ENCODE data around the gene SCN1A. TPM values are rescaled to one million over a fixed set of nuclear protein-coding genes. Genes with fewer than 3 reads are reported as not detected.

SCN1A gene
- total and polyA plus RNA-seq, 2 donors (not counting 3 experiments of a cell fraction or from before 2014, with no cell fraction given): not detected

DNA sequence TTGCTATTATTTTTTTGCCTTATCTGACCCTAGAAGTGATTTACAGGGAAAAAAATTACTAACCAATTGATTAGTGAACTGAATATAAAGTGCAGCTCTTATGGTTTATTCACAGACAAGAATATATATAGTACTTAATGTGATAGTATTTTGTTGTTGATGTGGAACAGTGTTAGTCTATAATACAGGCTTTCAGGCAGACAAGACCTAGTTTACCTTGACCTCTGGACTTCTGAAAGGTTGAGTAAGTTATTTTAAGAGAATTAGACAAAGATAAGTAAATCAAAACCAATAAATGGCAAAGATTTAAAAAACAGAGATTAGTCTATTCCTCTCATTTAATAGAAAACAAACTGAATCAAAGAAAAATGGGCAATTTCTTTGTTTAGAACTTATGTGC lies 46.0 kb downstream of the SCN1A start:
- dilution Hi-C loops (cut with MboI; ENCODE audit: extremely low pct_ligation_motif_present, low sequenced_read_pairs): no loop called here

More for the DNA sequence above, 46.0 kb downstream of the SCN1A start:
- no peak for DNase-seq (ENCODE audit: low read depth, low spot score)
- no peaks in the 10 kb centered on the region for H3K9me1 ChIP-seq (replicated peaks; ENCODE audit: control insufficient read depth, extremely low read depth, insufficient read depth, low read length)
- ChIA-PET POLR2A (no interaction called here), CTCF (interaction anchor here (2.3 to 3.2 kb wide), 2 partner anchors 13 to 25 kb away, joined by 5 to 14 read pairs; no protein-coding TSS in a partner anchor)
- BruUV-seq (replicated peaks): no TSS peak
- H3K9ac ChIP-seq (replicated peaks; ENCODE audit: extremely low read depth, insufficient read depth, low read length): no peak overlapping the region
- no peak overlapping the region for H3K4me3 ChIP-seq (replicated peaks in 1 of 3; ENCODE audit: insufficient read depth in 1 of 3, low read depth in 1 of 3, low read length in 3 of 3)
- no peak overlapping the region for H3K27ac ChIP-seq (ENCODE audit: insufficient read depth, low read depth, low read length)
- no peaks in the 10 kb centered on the region for H3K9me3 ChIP-seq (replicated peaks; ENCODE audit: control insufficient read depth, insufficient read depth, low read length)
- no peaks in the 10 kb centered on the region for H3K27me3 ChIP-seq (ENCODE audit: control insufficient read depth in 2 of 2, insufficient read depth in 2 of 2, low read length in 2 of 2)
- TF ChIP-seq FOS (IDR thresholded peaks at IDR 0.05; ENCODE audit: borderline replicate concordance, insufficient read depth, low read length) (no peak), EZH2 (IDR thresholded peaks at IDR 0.05; ENCODE audit: borderline replicate concordance, low read depth, low read length, severe bottlenecking) (no peak), GATA2 (IDR thresholded peaks at IDR 0.05; ENCODE audit: insufficient read depth, insufficient read length, low read depth, low read length) (no peak), POLR2AphosphoS5 (IDR thresholded peaks at IDR 0.05; ENCODE audit: insufficient read depth, low read depth, low read length) (no peak), MYC (IDR thresholded peaks at IDR 0.05; ENCODE audit: low read depth, low read length) (no peak), JUN (IDR thresholded peaks at IDR 0.05; ENCODE audit: borderline replicate concordance, insufficient read depth, insufficient read length, low read depth) (no peak), POLR2A (IDR thresholded peaks at IDR 0.05; ENCODE audit: low read depth, low read length) (no peak)
- TF ChIP-seq, protein P1, sequence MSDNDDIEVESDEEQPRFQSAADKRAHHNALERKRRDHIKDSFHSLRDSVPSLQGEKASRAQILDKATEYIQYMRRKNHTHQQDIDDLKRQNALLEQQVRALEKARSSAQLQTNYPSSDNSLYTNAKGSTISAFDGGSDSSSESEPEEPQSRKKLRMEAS (IDR thresholded peaks at IDR 0.05; ENCODE audit: insufficient read depth, insufficient read length): no peak
- TF ChIP-seq, protein P2, sequence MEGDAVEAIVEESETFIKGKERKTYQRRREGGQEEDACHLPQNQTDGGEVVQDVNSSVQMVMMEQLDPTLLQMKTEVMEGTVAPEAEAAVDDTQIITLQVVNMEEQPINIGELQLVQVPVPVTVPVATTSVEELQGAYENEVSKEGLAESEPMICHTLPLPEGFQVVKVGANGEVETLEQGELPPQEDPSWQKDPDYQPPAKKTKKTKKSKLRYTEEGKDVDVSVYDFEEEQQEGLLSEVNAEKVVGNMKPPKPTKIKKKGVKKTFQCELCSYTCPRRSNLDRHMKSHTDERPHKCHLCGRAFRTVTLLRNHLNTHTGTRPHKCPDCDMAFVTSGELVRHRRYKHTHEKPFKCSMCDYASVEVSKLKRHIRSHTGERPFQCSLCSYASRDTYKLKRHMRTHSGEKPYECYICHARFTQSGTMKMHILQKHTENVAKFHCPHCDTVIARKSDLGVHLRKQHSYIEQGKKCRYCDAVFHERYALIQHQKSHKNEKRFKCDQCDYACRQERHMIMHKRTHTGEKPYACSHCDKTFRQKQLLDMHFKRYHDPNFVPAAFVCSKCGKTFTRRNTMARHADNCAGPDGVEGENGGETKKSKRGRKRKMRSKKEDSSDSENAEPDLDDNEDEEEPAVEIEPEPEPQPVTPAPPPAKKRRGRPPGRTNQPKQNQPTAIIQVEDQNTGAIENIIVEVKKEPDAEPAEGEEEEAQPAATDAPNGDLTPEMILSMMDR (IDR thresholded peaks at IDR 0.05; ENCODE audit: extremely low read depth in 1 of 2, insufficient read depth in 1 of 2, low read depth in 1 of 2, low read length in 2 of 2): no peak
- FAIRE-seq: no peak
- no peaks in the 10 kb centered on the region for H3K79me2 ChIP-seq (ENCODE audit: control insufficient read depth, insufficient read depth, low read length)
- H3K4me2 ChIP-seq (ENCODE audit: insufficient read depth, low read length): no peak overlapping the region
- peaks cover 6% of the 10 kb centered on the region for H3K4me1 ChIP-seq (ENCODE audit: control insufficient read depth, extremely low read depth, insufficient read depth, low read length)
- intact Hi-C loops (cut with micrococcal nuclease): no loop called here
- H4K20me1 ChIP-seq (replicated peaks; ENCODE audit: control insufficient read depth, extremely low read depth, insufficient read depth, low read length): no peaks in the 10 kb centered on the region
- H3K36me3 ChIP-seq (ENCODE audit: control insufficient read depth in 2 of 2, extremely low read depth in 1 of 2, insufficient read depth in 2 of 2, low read length in 2 of 2): no peaks in the 10 kb centered on the region
- no peak overlapping the region for H2AFZ ChIP-seq (ENCODE audit: low read depth, low read length)

Data from endothelial cell of umbilical vein (primary cell).